HG02884 (cell line): Measurements from ENCODE around the gene SCFD2.
"Not testable (repeated sequence)": the region's sequence is repeated elsewhere in the genome, so short reads cannot be mapped to it uniquely, and the experiment has no call there.

Experiments
- ATAC-seq: cut with Tn5 transposase; IDR thresholded peaks from one replicate; pipeline ENCODE4 v1.9.1; 2021; ENCODE audit warnings: mild to moderate bottlenecking, moderate library complexity; ENCODE audit not compliant: unreplicated experiment

The SCFD2 gene

DNA sequence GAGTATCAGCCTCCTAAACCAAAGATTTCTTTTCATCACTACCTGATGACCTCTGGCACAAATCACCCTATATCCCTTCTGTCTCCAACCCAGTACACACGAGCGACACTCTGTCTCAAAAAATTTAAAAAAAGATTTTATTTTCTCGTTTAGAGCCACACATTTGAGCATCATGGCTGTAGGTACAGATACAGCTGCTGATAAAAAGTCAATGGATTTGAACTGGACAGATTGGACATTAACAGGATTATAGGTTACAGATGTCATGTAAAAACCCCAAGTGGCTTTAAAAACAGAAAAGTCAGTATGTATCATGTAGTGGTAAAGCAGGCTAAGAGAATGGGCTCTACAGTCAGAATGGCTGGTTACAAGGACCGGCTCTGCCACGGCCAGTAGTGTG lies 171.1 kb downstream of the SCFD2 start:
- no peak for ATAC-seq

- ATAC-seq = no peak
These were observed 172.8 kb downstream of the SCFD2 start for GRCh38 chr4:53193111-53193510.

DNA sequence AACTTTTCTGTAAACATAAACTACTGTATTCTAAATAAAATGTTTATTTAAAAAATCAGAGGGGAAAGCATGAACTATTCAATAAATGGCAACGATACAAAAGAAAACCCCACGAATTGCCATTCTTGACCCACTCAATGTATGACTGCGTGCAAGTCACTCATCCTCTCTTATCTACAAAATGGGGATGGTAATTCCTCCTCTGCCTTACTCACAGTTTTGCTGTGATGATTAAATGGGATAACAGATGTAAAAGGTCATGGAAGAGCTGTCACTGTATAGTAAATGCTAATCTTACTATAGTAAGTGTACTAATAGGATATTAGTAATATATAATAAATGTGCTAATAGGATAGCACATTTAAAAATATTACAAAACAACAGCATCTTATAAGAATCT lies 173.4 kb downstream of the SCFD2 start:
- ATAC-seq = no peak

- no peak for ATAC-seq
These were observed 173.9 kb downstream of the SCFD2 start for GRCh38 chr4:53191997-53192396.

GRCh38 chr4:53189011-53189410 lies 176.8 kb downstream of the SCFD2 start:
- ATAC-seq = no peak

DNA sequence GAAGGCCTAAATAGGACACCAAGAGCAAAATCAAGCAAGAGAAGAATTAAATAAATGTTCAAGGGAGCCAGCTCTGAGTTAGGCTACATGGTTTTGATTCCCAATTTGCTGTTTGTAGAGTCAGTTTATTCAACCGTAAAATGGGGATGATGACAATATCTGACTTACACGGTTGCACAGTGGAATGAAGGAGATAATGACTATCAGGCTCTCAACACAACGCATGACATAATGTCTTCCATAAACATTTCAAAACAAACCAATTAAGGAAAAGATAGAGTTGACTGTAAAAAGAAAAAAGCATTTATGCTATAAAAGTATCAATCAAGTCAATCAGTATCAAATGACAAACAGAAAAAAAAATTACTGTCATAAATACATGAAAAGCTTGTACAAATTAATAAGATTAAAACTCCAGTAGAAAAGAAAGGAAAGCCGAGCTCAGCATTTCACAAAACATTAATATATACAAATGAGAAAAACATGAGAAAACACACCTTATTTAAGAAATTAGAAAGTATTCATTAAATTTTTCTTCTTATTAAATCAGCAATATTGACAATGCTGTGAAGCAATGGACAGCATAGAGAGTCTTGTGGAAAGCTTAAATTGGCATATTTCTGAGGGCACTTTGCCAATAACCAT lies 179.0 kb downstream of the SCFD2 start:
- ATAC-seq = no peak

DNA sequence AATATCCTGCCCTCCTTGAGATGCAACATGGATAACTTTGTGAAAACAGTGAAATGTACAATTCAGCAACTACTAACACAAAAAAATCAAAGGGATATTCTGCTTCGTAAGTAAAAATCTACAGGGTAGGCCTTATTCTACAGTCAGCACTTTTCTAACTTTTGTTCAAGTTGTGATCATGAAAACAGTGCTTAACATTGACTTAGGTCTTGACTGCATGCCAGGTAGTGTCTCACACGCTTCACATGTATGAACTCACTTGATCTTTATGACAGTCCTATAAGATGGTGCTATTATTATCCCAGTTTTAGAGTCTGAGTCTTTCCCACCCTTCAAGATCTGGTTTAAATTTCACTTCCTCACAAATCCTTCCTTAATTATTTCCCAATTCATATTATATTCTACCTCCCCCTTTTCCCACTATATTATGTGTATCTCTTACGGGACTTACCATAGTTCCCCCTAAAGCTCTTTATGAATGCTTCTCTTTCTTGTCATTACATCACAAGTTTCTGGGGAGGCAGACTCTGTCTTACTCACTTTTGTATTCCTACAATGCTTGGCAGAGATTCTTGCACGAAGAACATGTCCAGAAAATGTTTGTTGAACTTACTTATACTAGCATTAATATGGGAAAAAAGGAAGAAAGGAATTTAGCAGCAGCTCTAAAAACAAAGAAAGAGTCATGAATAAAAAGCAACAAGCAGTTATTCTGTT lies 179.8 kb downstream of the SCFD2 start:
- ATAC-seq = no peak

GRCh38 chr4:53183754-53184153 lies 182.1 kb downstream of the SCFD2 start:
- no peak for ATAC-seq

- ATAC-seq = not testable (repeated sequence)
These were observed 188.1 kb downstream of the SCFD2 start for GRCh38 chr4:53177751-53178150.

- ATAC-seq = no peak
These were observed 190.2 kb downstream of the SCFD2 start for GRCh38 chr4:53175640-53176039.

DNA sequence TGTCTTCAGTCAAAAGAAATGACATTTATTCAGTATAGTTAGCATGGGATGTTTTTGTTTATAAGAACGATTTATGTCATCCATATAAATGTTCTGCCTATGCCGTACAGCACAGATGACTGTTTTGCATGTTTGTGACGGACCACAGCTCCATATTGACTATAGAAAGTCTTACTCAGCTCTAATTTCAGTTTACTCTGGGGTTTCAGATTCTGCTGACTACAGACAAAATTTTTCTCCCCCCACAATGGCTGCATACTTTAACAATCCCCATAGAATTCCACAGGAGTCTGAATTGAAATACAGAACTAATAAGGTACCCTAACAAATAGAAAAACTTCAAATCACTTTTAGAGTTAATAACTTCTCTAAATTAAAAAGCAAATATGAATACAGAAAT lies 191.0 kb downstream of the SCFD2 start:
- no peak for ATAC-seq

- ATAC-seq = no peak
These were observed 192.3 kb downstream of the SCFD2 start for GRCh38 chr4:53173576-53173975.

DNA sequence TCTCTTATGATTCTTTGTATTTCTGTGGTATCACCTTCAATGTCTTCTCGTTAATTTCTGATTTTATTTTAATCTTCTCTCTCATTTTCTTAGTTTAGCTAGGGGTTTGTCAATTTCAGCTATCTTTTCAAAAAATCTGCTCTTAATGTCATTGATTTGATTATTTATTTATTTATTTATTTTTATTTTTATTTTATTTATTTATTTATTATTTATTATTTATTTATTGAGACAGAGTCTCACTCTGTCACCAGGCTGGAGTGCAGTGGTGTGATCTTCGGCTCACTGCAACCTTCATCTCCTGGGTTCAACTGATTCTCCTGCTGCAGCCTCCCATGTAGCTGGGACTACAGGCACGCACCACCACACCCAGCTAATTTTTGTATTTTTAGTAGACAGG lies 194.1 kb downstream of the SCFD2 start:
- no peak for ATAC-seq

DNA sequence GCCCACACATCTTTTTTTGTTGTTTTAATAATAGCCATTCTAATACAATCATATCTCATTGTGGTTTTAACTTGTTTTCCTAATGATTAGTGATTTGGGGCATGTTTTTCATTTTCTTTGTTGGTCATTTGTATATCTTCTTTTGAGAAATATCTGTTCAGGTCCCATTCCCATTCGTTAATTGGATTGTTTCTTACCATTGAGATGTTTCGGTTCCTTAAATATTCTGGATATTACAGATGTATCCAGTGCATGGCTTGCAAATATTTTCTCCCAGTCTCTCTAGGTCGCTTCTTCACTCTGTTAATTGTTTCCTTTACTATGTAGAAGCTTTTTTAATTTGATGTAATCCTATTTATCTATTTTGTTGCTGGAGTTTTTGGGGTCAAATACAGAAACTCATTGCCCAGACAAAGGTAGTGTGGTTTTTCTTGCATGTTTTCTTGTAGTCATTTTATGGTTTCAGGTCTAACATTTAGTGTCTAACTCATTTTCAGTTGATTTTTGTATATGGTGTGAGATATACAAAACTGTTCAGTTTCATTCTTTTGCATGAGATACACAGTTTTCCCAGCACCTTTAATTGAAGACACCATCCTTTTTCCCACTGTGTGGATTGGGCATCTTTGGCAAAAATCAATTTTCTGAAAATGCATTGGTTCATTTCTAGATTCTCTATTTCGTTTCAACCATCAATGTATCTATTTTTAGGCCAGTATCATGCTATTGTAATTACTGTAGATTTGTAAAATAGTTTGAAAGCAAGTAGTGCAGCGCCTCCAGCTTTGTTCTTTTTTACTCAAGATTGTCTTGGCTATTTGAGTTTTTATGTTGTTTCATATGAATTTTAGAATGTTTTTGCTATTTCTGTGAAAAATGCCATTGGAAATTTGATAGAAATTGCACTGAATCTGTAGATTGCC lies 195.9 kb downstream of the SCFD2 start:
- ATAC-seq = peak; percentile 72

- ATAC-seq = no peak
These were observed 197.6 kb downstream of the SCFD2 start for GRCh38 chr4:53168228-53168627.

DNA sequence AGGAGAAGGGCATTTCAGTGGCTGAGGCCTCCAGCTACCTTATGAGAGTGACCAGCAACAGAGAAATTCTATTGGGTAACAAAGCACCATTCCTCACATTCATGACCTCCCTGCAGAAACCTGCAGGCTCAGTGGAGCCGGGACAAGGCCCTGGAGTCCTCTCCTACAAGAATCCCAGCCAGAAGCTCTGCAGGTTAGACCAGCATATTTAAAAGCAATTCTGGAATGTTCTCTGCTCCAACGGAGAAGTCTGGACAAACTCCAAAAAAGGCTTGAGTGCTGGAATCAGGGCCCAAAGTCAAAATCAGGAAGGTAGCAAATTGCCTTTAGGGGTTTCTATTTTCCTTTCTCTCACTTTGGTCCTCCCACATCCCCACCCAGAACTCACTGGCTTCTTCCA lies 202.9 kb downstream of the SCFD2 start:
- ATAC-seq = no peak

- no peak for ATAC-seq
These were observed 204.0 kb downstream of the SCFD2 start for GRCh38 chr4:53161787-53162433.

GRCh38 chr4:53161051-53161786 lies 204.6 kb downstream of the SCFD2 start:
- no peak for ATAC-seq

GRCh38 chr4:53156896-53157295 lies 209.0 kb downstream of the SCFD2 start:
- no peak for ATAC-seq

DNA sequence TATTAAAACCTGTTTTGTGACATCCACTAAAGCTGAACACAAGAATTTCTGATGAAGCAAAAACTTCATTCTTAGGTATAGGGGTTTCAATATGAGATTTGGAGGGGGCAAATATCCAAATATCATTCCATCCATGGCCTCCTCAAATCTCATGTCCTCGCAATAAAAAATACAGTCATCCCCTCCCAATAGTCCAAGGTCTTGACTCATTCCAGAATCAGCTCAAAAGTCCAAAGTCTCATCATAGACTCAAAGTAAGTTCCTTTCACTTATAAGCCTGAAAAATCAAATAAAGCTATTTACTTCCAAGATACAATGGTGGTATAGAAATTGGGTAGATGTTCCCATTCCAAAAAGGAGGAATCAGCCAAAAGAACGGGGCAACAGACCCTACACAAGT lies 213.4 kb downstream of the SCFD2 start:
- no peak for ATAC-seq

GRCh38 chr4:53151489-53151788 lies 214.4 kb downstream of the SCFD2 start:
- ATAC-seq = no peak
